GM06990 (cell line): ENCODE results near the gene PHF21B.

Source experiments
- DNase-seq: peaks from one replicate; pipeline ENCODE4 v3.0.0-alpha.2; 2011; ENCODE audit not compliant: insufficient read length; ENCODE audit errors: extremely low read depth
- H3K27me3 ChIP-seq: replicated peaks from 2 replicates; pipeline ENCODE4 v1.6.0; 2011; ENCODE audit warnings: low read length; ENCODE audit not compliant: control insufficient read depth, insufficient read depth
- H3K36me3 ChIP-seq: 2 replicates; pipeline ENCODE4 v1.5.1; 2011; ENCODE audit warnings: low read length; ENCODE audit not compliant: control insufficient read depth, insufficient read depth
- H3K4me3 ChIP-seq: replicated peaks from 2 replicates; pipeline ENCODE4 v1.5.1; 2011; ENCODE audit warnings: low read depth, mild to moderate bottlenecking, control low read depth, low read length
- TF ChIP-seq, protein P1 (sequence below): IDR thresholded peaks from 2 replicates; pipeline ENCODE4 v1.5.1; 2011; ENCODE audit warnings: low read length, control low read depth, mild to moderate bottlenecking, inconsistent platforms; ENCODE audit not compliant: insufficient read depth, poor library complexity, severe bottlenecking

The PHF21B gene

DNA sequence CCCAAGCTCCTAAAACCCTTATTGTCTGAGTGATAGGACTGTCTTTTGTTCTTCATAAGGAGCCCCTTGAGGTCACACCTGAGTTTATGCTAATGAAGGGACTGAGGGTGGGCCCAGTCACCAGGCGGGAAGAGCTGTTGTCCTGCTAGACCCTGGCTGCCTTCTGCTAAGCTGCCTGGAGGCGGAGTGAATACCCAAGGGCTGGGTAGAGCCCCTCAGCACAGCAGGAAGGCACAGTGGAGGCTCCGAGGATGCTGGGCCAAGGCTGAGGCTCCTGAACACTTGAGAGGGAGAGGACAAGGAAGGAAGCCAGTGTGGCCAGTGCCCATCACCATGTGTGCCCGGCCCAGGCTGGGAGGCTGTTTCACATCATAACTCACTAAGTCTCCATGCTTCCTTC lies 4.8 kb upstream of the PHF21B start:
- TF ChIP-seq, protein P1, sequence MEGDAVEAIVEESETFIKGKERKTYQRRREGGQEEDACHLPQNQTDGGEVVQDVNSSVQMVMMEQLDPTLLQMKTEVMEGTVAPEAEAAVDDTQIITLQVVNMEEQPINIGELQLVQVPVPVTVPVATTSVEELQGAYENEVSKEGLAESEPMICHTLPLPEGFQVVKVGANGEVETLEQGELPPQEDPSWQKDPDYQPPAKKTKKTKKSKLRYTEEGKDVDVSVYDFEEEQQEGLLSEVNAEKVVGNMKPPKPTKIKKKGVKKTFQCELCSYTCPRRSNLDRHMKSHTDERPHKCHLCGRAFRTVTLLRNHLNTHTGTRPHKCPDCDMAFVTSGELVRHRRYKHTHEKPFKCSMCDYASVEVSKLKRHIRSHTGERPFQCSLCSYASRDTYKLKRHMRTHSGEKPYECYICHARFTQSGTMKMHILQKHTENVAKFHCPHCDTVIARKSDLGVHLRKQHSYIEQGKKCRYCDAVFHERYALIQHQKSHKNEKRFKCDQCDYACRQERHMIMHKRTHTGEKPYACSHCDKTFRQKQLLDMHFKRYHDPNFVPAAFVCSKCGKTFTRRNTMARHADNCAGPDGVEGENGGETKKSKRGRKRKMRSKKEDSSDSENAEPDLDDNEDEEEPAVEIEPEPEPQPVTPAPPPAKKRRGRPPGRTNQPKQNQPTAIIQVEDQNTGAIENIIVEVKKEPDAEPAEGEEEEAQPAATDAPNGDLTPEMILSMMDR, result no peak
- no peak for DNase-seq
- Histone ChIP-seq H3K4me3 (no peak overlapping the region), H3K27me3 (no peaks in the 10 kb centered on the region; the same call in none of the 2 replicates), H3K36me3 (no peaks in the 10 kb centered on the region)

DNA sequence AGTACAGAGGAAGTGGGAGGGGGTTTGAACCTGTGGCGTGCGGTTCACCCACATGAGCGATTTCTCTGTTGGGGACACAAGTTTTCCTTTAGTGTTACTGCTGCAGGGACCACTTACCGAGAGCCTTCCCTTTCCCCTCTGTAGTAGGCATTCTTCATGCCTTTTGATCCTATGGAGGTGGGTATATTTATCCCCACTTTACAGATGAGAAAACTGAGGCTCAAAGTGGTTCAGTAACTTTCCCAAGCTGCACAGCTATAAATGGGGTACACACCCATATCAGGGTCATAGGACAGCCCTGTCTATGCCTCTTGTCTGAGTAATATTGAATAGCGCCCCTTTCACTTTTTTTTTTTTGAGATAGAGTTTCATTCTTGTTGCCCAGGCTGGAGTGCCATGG lies 3.3 kb upstream of the PHF21B start:
- no peaks in the 10 kb centered on the region; the same call in none of the 2 replicates for H3K27me3 ChIP-seq
- H3K36me3 ChIP-seq, result no peaks in the 10 kb centered on the region
- H3K4me3 ChIP-seq, result no peak overlapping the region
- no peak for DNase-seq
- TF ChIP-seq, protein P1, result no peak

DNA sequence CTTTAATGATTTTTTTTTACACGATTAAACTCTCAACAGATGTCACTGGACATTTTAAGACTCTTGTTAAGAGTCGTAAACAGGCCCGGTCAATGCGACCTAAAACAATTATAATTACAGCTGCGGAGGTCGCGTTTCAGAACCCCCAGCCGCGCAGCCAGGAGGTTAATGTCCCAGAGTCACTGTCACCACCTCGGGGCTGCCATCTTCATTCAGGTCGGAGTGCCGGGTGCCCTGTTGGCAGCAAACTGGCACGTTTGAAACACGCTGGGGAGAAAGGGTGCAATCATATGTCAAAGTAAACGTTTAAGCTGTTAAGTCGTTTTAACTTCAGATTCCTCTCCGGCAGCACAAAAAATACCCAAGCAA lies 711 bp upstream of the PHF21B start:
- no peak for DNase-seq
- Histone ChIP-seq H3K4me3 (peak overlapping the region; percentile 57), H3K27me3 (no peaks in the 10 kb centered on the region; the same call in none of the 2 replicates), H3K36me3 (no peaks in the 10 kb centered on the region)
- TF ChIP-seq, protein P1, result no peak

DNA sequence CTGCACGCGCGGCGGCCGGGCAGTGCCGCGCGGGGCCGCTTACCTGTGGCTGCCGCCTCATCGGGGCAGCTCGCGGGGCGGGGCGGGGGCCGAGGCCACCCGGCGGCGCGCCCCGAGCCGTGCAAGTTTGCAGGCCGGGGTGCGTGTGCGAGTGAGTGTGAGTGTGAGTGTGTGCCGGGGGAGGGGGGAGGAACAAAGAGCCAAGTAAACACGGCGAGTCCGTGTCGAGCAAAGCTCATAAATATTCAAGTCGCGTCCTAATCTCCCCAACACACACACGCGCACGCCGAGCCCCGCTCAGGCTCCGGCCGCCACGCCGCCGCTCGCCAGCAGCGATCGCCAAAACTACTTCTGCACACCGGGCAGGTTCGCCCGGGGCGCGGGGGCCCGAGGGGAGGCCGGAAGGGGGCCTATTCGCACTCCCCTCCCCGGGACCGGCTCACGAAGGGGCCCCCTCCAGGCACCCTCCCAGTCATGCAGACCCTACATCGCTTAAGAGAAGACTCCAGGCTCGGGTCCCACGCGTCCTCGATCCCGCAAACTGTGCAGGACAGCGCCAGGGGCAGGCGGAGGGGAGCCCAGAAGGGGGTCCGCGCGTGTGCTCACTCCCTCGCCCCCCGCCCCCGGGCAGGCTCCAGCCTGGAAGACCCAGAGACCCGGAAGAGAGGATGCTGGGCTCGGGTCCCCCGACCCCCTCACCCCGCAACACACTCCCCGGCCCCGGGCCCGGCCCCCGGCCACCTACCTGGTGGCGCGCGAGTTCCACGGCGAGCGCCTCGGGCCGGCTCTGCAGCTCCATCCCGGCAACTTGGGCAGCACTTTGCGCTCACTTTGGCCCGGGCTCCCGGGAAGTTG lies 827 bp downstream of the PHF21B start:
- H3K27me3 ChIP-seq, result peaks cover 2% of the 10 kb centered on the region
- H3K4me3 ChIP-seq, result peak overlapping the region; percentile 31
- DNase-seq, result peak; percentile 26
- TF ChIP-seq, protein P1, result no peak
- no peaks in the 10 kb centered on the region for H3K36me3 ChIP-seq

DNA sequence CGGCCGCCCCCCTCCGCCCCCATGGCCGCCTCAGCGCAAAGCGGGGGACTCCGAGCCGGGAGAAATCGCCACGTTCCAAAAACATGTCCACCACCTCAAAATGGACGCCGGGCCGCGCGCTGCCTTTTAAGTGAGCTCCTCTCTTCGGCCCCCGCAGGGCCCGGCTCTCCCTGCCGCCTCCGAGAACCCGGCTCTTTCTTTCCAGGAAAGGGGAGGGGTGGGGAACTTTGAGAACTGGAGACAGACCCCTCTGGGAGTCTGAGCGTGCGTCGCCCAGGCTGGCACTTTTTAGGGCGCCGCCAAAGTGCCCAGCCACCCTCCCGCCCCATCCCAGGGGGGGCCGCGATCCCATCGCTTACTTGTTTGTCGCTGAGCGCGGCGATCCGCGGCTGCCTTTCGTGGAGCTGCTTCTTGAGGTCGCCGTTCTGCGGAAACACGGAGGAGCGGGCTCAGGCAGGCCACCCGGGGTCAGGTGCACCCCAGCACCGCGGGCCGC lies 1.6 kb downstream of the PHF21B start:
- DNase-seq, result no peak
- no peaks in the 10 kb centered on the region for H3K36me3 ChIP-seq
- TF ChIP-seq, protein P1, result no peak
- H3K4me3 ChIP-seq, result no peak overlapping the region
- H3K27me3 ChIP-seq, result peaks cover 2% of the 10 kb centered on the region
